Sigmoid colon (tissue), 4 donors: Measurements from ENCODE around the gene CCR8.

Experiments used
- EP300 ChIP-seq, 4 donors: sonication (generic); formaldehyde crosslinking; IDR thresholded peaks; one replicate each; pipeline ENCODE4 v1.6.1; 2017; ENCODE audit warnings: antibody characterized with exemption in 4 of 4
- POLR2A ChIP-seq, 2 donors: fragments of 450-650 bp; IDR thresholded peaks; one replicate each; pipeline ENCODE4 v1.6.1; 2016; ENCODE audit warnings: antibody characterized with exemption in 2 of 2, mild to moderate bottlenecking in 2 of 2, moderate library complexity in 2 of 2
- POLR2AphosphoS5 ChIP-seq, 4 donors: sonication (generic); formaldehyde crosslinking; IDR thresholded peaks; one replicate each; pipeline ENCODE4 v1.6.1; 2017; ENCODE audit warnings: antibody characterized with exemption in 4 of 4
- TF ChIP-seq, protein P1 (sequence below), 4 experiments: fragments of 450-650 bp in 3 of 4; fragments of 200-600 bp in 1 of 4; IDR thresholded peaks; one replicate each; pipeline ENCODE4 v1.5.1; 2016 to 2019; ENCODE audit warnings: antibody characterized with exemption in 4 of 4, mild to moderate bottlenecking in 3 of 4, moderate library complexity in 2 of 4

DNA sequence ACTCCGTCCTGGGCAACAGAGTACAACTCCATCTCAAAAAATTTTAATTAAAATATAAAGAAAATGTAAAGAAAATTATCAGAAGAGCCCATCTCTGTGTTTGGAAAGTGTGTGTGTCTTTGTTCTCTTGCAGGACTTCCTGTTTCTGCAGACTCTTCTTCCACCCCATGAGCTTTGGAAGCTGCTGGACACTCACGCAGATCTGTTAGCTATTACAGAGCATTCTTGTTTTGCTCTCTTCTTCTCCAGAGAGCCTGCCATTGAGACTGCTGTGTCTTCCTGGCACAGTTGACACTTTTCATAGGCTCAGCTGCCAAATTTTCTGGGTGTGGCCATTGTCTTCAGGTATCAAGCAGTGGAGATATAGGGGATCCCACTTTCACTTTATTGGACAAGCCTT lies 6.0 kb upstream of the CCR8 start:
- TF ChIP-seq, protein P1, sequence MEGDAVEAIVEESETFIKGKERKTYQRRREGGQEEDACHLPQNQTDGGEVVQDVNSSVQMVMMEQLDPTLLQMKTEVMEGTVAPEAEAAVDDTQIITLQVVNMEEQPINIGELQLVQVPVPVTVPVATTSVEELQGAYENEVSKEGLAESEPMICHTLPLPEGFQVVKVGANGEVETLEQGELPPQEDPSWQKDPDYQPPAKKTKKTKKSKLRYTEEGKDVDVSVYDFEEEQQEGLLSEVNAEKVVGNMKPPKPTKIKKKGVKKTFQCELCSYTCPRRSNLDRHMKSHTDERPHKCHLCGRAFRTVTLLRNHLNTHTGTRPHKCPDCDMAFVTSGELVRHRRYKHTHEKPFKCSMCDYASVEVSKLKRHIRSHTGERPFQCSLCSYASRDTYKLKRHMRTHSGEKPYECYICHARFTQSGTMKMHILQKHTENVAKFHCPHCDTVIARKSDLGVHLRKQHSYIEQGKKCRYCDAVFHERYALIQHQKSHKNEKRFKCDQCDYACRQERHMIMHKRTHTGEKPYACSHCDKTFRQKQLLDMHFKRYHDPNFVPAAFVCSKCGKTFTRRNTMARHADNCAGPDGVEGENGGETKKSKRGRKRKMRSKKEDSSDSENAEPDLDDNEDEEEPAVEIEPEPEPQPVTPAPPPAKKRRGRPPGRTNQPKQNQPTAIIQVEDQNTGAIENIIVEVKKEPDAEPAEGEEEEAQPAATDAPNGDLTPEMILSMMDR (IDR thresholded peaks at IDR 0.05) = no peak
- no peak for TF ChIP-seq EP300 (IDR thresholded peaks at IDR 0.05)
- no peak for TF ChIP-seq POLR2AphosphoS5 (IDR thresholded peaks at IDR 0.05)
- TF ChIP-seq POLR2A (IDR thresholded peaks at IDR 0.05) = no peak
